8988T (cell line): ENCODE results near the gene DISC1.
"Not testable (repeated sequence)": the region's sequence is repeated elsewhere in the genome, so short reads cannot be mapped to it uniquely, and the experiment has no call there.

ENCODE experiments used
- DNase-seq: peaks from one replicate; pipeline ENCODE4 v3.0.0; 2011

DISC1 gene

GRCh38 chr1:231626535-231626950 lies at the start of gene DISC1:
TSS of gene DISC1 (plus strand) at chr1:231626790. CDS start at chr1:231626868, 78 bp downstream.
- DNase-seq, result peak; percentile 37

DNA sequence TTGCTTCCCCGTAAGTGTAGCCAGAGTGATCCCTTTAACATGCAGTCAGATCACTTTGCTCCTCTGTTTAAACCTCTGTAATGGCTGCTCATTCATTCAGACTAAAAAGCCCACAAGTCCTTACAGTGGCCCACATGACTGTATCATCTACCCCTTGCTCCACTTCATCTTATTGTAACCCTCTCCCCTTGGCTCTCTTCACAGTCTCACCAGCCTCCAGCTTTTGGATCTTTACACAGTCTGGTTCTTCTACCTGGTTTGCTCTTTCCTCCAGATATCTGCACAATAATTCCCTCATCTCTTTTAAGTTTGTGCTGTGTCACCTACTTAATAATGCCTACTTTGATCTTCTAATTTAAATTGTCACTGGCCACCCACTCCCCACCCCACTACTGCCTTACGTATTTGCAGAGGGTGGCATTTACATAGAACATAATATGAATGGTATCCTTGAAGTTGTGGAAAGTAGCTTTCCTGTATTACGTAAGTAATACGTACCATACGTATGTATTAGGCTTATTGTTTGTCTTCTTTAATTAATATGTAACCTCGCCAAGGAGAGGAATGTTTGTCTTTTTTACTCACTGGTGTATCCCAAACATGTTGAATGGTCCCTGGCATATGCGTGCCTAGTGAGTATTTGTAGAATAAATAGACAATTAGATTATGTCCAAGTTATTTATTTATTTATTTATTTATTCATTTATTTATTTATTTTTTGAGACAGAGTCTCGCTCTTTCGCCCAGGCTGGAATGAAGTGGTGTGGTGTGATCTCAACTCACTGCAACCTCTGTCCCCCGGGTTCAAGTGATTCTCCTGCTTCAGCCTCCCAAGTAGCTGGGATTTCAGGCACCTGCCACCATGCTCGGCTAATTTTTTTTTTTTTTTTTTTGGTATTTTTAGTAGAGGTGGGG lies 49.5 kb upstream of the DISC1 start:
- no peak for DNase-seq

DNA sequence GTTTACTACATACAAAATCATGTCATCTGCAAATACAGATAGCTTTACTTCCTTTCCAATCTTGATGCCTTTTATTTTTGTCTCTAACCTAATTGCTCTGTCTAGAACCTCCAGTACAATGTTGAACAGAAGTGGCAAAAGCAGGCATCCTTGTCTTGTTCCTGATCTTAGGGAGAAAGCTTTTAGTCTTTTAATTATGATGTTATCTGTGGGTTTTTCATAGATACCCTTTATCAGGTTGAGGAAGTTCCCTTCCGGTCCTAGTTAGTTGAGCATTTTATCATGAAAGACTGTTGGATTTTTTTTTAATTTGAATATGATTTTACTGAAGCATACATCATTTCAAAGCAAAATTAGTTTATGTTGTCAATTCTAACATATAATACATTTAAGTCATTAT lies 45.7 kb upstream of the DISC1 start:
- no peak for DNase-seq

DNA sequence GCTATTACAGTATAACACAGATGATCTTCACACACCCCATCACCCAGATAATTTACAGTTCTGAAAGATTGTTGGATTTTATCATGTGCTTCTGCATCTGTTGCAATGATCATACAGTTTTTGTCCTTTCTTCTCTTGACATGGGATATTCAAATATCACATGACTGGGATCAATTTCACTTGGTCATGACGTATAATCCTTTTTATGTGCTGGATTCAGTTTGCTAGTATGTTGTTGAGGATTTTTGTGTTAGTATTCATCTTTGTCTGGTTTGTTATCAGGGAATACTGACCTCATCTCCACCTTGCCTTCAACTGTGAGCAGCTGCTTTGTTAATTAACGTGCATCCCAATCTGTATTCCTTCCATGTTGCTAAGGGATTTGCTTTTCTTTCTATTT lies 44.7 kb upstream of the DISC1 start:
- DNase-seq, result no peak

- DNase-seq, result no peak
These were observed 43.2 kb upstream of the DISC1 start for GRCh38 chr1:231583376-231583775.

DNA sequence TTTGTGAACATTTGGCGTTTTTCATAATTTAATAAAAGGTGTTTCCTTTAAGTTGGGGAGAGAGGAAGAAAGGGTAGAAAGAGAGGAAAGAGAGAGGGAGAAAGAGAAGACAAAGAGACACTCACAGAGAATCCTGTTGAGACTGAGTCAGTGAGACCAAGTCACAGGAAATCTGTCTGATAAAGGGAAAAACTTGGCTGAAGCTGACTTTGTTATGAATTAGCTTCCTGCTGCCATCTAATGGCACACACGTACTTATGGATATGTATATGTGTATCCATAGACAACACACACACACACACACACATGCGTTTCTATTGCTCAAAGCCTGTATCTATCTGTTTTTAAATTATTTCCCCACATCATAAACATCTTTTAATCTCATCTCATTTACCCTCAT lies 42.5 kb upstream of the DISC1 start:
- peak; percentile 42 for DNase-seq

GRCh38 chr1:231584921-231585320 lies 41.7 kb upstream of the DISC1 start:
- DNase-seq, result no peak

DNA sequence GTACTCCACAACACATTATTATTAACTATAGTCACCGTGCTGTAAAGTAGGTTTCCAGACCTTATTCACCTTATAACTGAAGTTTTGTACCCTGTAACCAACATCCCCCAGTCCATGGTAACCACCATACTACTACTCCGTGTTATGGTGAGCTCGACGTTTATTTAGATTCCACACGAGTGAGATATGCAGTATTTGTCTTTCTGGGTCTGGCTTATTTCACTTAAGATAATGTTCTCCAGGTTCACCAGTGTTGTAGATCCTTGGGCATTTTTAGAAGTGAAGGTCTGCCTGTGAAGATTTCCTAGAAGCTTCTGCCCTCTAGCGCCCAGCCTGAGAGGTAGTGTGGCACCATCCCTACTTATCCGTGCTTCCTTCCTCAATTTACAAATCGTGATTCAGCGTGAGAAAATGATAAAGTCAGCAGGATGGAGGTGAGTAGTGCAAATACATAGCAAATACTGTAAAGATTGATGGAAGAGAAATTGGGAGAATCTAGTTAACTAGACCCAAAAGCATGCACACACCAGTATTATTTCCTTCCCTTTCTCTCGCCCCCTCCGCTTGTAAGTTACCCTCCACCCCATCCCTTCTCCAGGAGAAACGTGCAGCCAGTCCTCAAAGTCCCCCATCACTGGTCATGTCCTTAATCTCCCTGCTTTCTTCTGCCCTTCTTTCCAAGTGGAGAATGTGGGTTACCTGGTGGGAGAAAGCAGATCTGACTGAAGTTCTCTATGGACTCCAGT lies 36.0 kb upstream of the DISC1 start:
- DNase-seq, result peak; percentile 17

DNA sequence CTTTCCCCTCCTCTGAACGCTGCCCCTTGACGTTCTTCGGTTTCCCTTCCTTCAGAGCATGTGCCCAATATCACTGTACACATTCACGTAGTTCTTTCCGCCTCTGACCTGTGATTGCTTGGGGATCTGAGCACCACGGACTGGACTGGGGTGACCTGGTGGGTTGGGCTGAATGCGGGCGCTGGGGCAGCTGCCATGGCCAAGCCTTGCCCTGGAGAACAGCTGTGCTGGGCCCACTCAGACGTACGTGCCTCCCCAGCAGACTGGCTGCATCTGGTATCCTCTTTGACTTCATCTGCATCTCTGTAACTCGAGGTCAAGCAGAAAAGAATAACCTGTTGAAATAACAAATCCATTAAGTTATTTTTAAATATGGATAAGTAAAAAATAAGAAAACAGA lies 35.1 kb upstream of the DISC1 start:
- DNase-seq, result no peak

DNA sequence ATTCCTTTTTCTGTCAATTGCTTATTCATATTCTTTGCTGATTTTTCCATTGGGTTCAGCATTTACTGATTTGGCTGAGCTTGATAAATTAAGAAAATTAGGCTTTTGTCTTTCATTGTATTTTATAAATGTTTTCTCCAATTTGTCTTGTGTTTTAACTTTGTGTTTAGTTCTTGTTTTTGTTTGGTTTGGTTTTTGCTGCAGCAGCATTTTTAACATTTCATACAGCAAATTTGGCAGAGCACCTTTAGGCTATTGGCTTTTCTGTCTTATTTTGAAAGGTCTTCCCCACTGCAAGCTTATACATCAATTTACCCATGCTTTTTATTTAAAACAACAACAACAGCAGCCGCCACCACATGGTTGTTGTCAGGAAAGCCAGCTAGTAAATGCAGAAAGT lies 33.8 kb upstream of the DISC1 start:
- no peak for DNase-seq

- DNase-seq, result not testable (repeated sequence)
These were observed 33.3 kb upstream of the DISC1 start for GRCh38 chr1:231593264-231593663.

DNA sequence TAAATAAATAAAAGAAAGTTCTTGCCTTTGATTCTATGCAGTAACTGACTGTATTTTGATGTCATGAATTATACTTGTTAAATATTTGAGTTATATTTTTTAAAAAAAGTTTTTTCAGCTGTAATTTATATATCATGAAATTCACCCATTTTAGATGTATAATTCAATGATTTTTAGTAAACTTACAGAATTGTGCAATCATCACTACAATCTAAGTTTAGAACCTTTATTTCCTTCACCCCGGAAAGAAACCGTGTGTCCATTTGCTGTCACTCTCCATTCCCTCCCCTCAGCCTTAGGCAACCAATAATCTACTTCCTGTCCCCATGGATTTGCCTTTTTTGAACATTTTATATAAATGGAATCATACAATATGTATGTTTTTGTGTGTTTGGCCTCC lies 32.5 kb upstream of the DISC1 start:
- no peak for DNase-seq

DNA sequence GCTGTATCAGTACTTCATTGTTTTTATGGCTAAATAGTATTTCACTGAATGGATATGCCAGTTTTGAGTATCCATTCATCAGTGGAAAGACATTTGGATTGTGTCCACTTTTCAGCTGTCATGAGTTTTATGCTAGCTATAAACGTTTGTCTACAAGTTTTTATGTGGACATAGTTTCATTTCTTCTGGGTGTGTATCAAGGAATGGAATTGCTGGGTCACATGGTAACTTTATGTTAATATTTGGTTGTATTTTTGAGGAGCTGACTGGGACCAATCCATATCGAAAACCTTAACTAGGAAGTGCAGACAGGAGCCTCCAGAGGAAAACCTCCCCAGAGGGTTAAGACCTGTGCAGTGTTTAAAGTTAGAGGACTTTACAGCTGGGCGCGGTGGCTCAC lies 31.8 kb upstream of the DISC1 start:
- DNase-seq, result no peak

DNA sequence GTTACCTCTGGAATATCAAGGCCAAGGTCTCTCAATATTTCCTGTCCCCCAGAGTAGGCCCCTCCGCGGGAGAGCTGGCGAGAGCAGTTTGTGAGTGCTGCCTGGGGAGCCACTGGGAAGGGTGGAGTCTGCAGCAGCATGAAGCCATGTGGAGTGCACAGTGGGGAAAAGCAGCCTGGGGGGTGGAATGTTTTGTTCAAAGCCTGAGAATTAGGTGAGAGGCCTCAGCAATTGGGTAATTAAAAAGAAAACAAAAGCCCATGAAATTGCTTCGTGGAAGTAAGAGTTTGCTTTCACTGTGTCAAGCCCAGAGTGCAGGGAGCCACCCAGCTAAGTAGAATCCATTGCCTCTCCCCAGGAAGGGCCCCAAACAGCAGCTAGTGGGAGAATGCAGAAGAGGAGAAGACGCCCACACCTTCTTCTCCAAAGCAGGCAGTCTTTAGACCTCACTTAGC lies 30.2 kb upstream of the DISC1 start:
- no peak for DNase-seq

- no peak for DNase-seq
These were observed 28.6 kb upstream of the DISC1 start for GRCh38 chr1:231597971-231598370.

DNA sequence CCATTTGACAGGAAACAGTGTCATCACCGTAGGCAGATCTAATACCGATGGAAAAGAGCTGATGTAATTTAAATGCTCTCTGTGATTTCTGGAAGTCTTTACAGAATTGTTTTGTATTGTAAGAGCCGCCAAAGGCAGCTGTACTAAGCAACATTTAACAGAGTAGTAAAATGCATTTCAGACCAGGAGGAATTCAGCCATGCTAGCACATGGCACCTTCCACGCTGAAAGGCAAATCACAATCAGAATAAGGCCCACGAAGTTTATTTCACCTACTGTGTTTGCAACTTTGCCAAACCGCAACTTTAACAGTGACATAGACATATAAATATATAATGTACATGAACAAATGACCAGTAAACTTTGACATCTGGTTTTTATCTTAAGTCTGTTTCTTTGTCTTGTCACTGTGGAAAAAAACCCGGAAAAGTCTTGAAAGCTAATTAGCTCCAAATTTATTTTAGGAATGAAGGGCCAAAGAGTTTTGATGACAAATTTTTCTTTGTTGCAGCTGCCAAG lies 26.1 kb upstream of the DISC1 start:
- DNase-seq, result no peak

- no peak for DNase-seq
These were observed 24.5 kb upstream of the DISC1 start for GRCh38 chr1:231601824-231602672.

GRCh38 chr1:231602673-231602984 lies 24.0 kb upstream of the DISC1 start:
- no peak for DNase-seq

DNA sequence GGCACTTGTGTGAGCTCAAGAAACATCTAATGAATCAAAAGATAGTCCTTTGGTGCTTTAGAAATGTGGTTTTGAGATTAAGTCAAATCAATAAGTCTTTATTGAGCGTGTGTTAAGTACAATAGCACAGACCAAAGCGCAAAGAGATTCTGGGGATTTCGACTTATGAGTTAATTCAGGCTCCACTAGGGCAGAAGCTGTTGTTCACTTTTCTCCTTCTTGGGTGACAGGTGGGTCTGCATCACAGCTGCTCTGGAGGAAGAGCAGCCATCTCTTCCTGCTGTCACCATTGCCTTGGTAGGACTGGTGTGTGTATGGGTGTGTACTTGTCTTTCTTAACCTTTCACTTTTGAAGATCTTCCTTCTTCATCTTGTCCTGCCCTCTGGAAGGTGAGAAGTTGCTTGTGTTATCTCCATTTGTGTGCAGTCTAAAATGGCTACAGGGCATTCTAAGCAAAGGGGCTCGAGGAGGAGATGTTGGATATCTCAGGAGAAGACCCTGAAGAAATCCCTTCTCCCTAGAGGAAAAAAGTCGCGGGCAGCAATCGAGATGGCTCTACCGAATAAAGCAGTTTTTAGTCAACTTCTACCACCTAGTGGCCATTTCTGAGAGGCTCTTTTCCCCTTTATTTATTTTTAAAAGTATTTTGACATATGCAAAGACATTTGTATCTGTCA lies 22.9 kb upstream of the DISC1 start:
- DNase-seq, result no peak

DNA sequence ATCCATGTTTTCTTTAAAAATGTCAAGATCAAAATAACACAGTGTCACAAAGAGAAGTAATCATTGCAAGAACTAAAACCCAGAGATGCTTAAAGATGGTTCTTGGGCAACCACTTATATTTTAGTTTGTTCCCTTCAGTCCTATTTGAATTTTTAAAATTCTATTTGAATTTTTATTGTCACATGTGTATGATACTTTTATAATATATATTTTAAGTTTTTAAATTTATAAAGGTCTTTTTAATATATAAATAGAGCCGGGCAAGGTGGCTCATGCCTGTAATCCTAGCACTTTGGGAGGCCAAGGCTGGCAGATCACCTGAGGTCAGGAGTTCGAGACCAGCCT lies 22.3 kb upstream of the DISC1 start:
- DNase-seq, result no peak

DNA sequence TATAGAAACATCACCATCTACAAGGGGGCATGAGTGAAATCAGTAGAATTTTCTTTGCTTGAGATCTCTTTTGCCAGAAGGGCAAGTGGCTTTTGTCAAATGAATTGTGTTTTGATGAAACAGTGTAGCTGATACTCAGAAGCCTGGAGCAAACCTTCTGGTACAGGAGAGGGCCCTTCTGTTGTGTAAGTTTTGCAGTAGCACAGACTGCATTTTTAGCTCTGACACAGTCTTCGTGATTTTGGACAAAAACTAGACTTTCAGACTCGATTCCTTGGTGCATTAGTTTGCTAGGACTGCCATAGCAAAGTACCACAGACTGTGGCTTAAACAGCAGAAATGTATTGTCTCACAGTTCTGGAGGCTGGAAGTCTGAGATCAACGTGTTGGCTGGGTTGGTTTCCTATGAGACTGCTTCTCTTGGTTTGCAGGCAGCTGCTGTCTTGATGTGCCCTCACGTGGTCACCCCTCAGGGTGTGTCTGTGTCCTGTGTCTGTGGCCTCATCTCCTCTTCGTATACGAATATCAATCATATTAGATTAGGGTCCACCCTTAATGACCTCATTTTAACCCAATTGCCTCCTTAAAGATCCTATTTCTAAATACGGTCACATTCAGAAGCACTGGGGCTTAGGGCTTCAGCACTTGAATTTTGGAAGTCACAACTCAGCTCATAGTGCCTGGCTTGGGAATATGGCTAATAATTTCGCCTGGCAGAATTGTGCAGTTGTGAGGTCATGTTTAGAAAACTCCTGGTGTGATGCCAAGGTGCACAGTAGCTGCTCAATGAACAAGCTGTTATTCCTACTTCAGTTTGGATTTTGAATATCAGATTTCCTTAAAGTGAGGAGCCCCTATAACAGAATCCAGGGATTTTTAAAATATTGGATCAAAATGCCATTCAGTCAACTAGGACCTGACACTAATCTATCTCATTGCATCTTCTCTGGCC lies 21.2 kb upstream of the DISC1 start:
- DNase-seq, result no peak
